GM12865 (cell line): ENCODE results near the gene SDK2.

Experiments used
- DNase-seq: peaks from one replicate; pipeline ENCODE4 v3.0.0; 2010; ENCODE audit warnings: low read depth
- H3K4me3 ChIP-seq: 2 replicates; pipeline ENCODE4 v1.5.1; 2011; ENCODE audit warnings: mild to moderate bottlenecking, low read depth, low read length, control low read depth
- TF ChIP-seq, protein P1 (sequence below): IDR thresholded peaks from 2 replicates; pipeline ENCODE4 v1.5.1; 2011; ENCODE audit warnings: low read length, control low read depth, low read depth, inconsistent platforms; ENCODE audit not compliant: insufficient read depth; ENCODE audit errors: missing control alignments

The SDK2 gene

GRCh38 chr17:73497721-73498120, 146.5 kb downstream of the SDK2 start:
- TF ChIP-seq, protein P1, sequence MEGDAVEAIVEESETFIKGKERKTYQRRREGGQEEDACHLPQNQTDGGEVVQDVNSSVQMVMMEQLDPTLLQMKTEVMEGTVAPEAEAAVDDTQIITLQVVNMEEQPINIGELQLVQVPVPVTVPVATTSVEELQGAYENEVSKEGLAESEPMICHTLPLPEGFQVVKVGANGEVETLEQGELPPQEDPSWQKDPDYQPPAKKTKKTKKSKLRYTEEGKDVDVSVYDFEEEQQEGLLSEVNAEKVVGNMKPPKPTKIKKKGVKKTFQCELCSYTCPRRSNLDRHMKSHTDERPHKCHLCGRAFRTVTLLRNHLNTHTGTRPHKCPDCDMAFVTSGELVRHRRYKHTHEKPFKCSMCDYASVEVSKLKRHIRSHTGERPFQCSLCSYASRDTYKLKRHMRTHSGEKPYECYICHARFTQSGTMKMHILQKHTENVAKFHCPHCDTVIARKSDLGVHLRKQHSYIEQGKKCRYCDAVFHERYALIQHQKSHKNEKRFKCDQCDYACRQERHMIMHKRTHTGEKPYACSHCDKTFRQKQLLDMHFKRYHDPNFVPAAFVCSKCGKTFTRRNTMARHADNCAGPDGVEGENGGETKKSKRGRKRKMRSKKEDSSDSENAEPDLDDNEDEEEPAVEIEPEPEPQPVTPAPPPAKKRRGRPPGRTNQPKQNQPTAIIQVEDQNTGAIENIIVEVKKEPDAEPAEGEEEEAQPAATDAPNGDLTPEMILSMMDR, result no peak
- DNase-seq, result no peak
- H3K4me3 ChIP-seq, result no peak overlapping the region

- no peak for DNase-seq
- TF ChIP-seq, protein P1, result no peak
- no peak overlapping the region for H3K4me3 ChIP-seq
These were observed 148.0 kb downstream of the SDK2 start for GRCh38 chr17:73496232-73496631.

GRCh38 chr17:73495641-73496040, 148.6 kb downstream of the SDK2 start:
- no peak for DNase-seq
- no peak overlapping the region for H3K4me3 ChIP-seq
- TF ChIP-seq, protein P1, result no peak

GRCh38 chr17:73494950-73495349, 149.3 kb downstream of the SDK2 start:
- H3K4me3 ChIP-seq, result no peak overlapping the region
- no peak for DNase-seq
- TF ChIP-seq, protein P1, result no peak

DNA sequence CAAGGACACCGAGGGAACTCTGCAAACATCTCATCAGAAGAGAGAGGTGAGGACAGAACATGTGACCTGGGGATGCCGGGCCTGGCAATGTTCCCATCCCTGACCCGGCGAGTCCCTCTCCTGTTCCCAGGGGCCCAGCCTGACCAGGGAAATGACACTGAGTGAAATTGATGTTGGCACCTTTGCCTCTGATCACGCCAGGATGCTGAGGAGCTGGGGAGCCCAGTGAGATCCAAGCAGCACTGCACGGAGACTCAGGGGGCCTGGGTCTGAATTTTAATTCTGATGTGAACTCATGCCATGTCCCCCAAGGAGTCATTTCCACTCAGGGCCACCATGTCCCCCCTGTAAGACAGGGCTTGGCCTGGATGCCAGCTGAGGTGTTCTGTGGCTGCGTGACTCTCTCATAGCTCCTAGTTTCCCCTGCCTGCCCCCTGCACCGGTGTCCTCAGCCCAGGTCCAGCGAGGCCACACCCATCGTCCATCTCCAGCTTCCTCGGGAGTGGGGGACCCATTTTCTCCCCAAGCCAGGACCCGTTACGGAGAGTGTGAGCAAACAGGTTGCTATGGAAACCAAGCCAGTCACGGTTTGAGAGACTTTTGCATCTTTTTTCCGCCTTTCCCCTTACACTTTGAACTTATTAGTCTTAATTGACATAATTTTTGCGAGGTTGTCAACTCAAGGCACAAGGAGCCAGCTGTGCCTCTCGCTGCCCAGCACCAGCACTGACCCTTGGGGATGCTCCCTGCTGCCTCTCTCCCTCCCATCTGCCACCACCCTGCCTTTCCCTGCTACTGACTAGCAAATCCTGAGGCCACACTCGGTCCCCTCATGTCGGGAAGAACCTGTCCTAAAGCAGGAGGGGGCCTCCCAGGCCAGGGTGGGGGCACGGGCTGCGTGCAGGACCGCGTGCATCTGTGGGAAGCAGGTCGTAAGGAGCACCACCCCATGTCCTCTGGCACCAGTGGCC, 150.0 kb downstream of the SDK2 start:
- TF ChIP-seq, protein P1, result no peak
- no peak overlapping the region for H3K4me3 ChIP-seq
- no peak for DNase-seq

- DNase-seq, result no peak
- no peak overlapping the region for H3K4me3 ChIP-seq
- TF ChIP-seq, protein P1, result no peak
These were observed 151.1 kb downstream of the SDK2 start for GRCh38 chr17:73492821-73493814.
